ENCODE results near the gene SDK1. TPM values are rescaled to one million over a fixed set of nuclear protein-coding genes. Genes with fewer than 3 reads are reported as not detected.

SDK1 gene
- total RNA-seq, 4 donors from 2014 or later, result 2.5 to 12.9 (median 6.1) TPM

- Histone ChIP-seq H3K9me3 (no peaks in the 10 kb centered on the region), H3K27ac (no peak overlapping the region), H3K27me3 (no peaks in the 10 kb centered on the region), H3K4me3 (no peak overlapping the region), H3K4me1 (peaks cover 15% of the 10 kb centered on the region), H3K36me3 (no peaks in the 10 kb centered on the region)
- DNase-seq (ENCODE audit: low spot score in 2 of 2), result no peak
- TF ChIP-seq EP300 (IDR thresholded peaks at IDR 0.05) (no peak), POLR2AphosphoS5 (IDR thresholded peaks at IDR 0.05) (no peak), POLR2A (IDR thresholded peaks at IDR 0.05) (no peak), CTCF (IDR thresholded peaks at IDR 0.05) (no peak)
- WGBS, result 66% methylated on average over 12 of the region's 12 CpGs
These were observed 592.2 kb downstream of the SDK1 start for GRCh38 chr7:3893151-3893788.

- H3K27me3 ChIP-seq, result no peaks in the 10 kb centered on the region
- H3K27ac ChIP-seq, result no peak overlapping the region
- TF ChIP-seq EP300 (IDR thresholded peaks at IDR 0.05) (no peak), POLR2AphosphoS5 (IDR thresholded peaks at IDR 0.05) (no peak), CTCF (IDR thresholded peaks at IDR 0.05) (no peak), POLR2A (IDR thresholded peaks at IDR 0.05) (no peak)
- peaks cover 15% of the 10 kb centered on the region for H3K4me1 ChIP-seq
- no peaks in the 10 kb centered on the region for H3K9me3 ChIP-seq
- DNase-seq (ENCODE audit: low spot score in 2 of 2), result no peak
- H3K36me3 ChIP-seq, result no peaks in the 10 kb centered on the region
- whole genome bisulfite sequencing, result 67% methylated on average over 4 of the region's 4 CpGs
- H3K4me3 ChIP-seq, result no peak overlapping the region
These were observed 592.7 kb downstream of the SDK1 start for GRCh38 chr7:3893789-3894153.

- no peak for DNase-seq (ENCODE audit: low spot score in 2 of 2)
- H3K27me3 ChIP-seq, result no peaks in the 10 kb centered on the region
- no peak overlapping the region for H3K4me3 ChIP-seq
- H3K9me3 ChIP-seq, result no peaks in the 10 kb centered on the region
- 68% methylated on average over 9 of the region's 9 CpGs for WGBS
- no peak for TF ChIP-seq EP300 (IDR thresholded peaks at IDR 0.05)
- no peak for TF ChIP-seq CTCF (IDR thresholded peaks at IDR 0.05)
- TF ChIP-seq POLR2A (IDR thresholded peaks at IDR 0.05), result no peak
- TF ChIP-seq POLR2AphosphoS5 (IDR thresholded peaks at IDR 0.05), result no peak
- H3K36me3 ChIP-seq, result no peaks in the 10 kb centered on the region
- peaks cover 15% of the 10 kb centered on the region for H3K4me1 ChIP-seq
- no peak overlapping the region for H3K27ac ChIP-seq
These were observed 594.5 kb downstream of the SDK1 start for GRCh38 chr7:3895341-3896116.

- TF ChIP-seq POLR2A (IDR thresholded peaks at IDR 0.05) (no peak), POLR2AphosphoS5 (IDR thresholded peaks at IDR 0.05) (no peak), EP300 (IDR thresholded peaks at IDR 0.05) (no peak), CTCF (IDR thresholded peaks at IDR 0.05) (no peak)
These were observed 595.2 kb downstream of the SDK1 start for GRCh38 chr7:3896169-3896765.

More at GRCh38 chr7:3896169-3896765, 595.2 kb downstream of the SDK1 start:
- DNase-seq (ENCODE audit: low spot score in 2 of 2), result no peak
- H3K27me3 ChIP-seq, result no peaks in the 10 kb centered on the region
- no peaks in the 10 kb centered on the region for H3K36me3 ChIP-seq
- peaks cover 15% of the 10 kb centered on the region for H3K4me1 ChIP-seq
- H3K4me3 ChIP-seq, result no peak overlapping the region
- WGBS, result 75% methylated on average over 6 of the region's 6 CpGs
- no peaks in the 10 kb centered on the region for H3K9me3 ChIP-seq
- no peak overlapping the region for H3K27ac ChIP-seq
